ENCODE measurements around the gene LCA5. TPM values are rescaled to one million over a fixed set of nuclear protein-coding genes. Genes with fewer than 3 reads are reported as not detected.
A peak's percentile ranks its signal among the peaks of the same experiment; 100 is the strongest.

The LCA5 gene
- total and polyA plus RNA-seq, 2 donors (not counting 3 experiments of a cell fraction or from before 2014, with no cell fraction given) = 0.57 to 4.2 TPM

GRCh38 chr6:79468116-79468515 is 69.1 kb downstream of the LCA5 start:
- intact Hi-C loops (cut with micrococcal nuclease) (loop anchor here (2.0 to 10.0 kb wide), 4 partner anchors 91 to 2003 kb away; partner anchors contain the start of gene HTR1B), dilution Hi-C loops (cut with MboI; ENCODE audit: extremely low pct_ligation_motif_present, low sequenced_read_pairs) (no loop called here)
- no peaks in the 10 kb centered on the region for H3K79me2 ChIP-seq (ENCODE audit: control insufficient read depth, insufficient read depth, low read length)
- H2AFZ ChIP-seq (ENCODE audit: low read depth, low read length) = peak overlapping the region; percentile 17
- POLR2A ChIA-PET = no interaction called here
- H3K9ac ChIP-seq (replicated peaks; ENCODE audit: extremely low read depth, insufficient read depth, low read length) = no peak overlapping the region
- no peaks in the 10 kb centered on the region for H3K36me3 ChIP-seq (ENCODE audit: control insufficient read depth in 2 of 2, extremely low read depth in 1 of 2, insufficient read depth in 2 of 2, low read length in 2 of 2)
- BruUV-seq (replicated peaks) = no TSS peak
- H3K27ac ChIP-seq (ENCODE audit: insufficient read depth, low read depth, low read length) = no peak overlapping the region
- no peaks in the 10 kb centered on the region for H3K27me3 ChIP-seq (ENCODE audit: control insufficient read depth in 2 of 2, insufficient read depth in 2 of 2, low read length in 2 of 2)
- no peaks in the 10 kb centered on the region for H3K9me3 ChIP-seq (replicated peaks; ENCODE audit: control insufficient read depth, insufficient read depth, low read length)
- DNase-seq (ENCODE audit: low read depth, low spot score) (no peak), FAIRE-seq (no peak)
- H3K4me2 ChIP-seq (ENCODE audit: insufficient read depth, low read length) = no peak overlapping the region
- H3K9me1 ChIP-seq (replicated peaks; ENCODE audit: control insufficient read depth, extremely low read depth, insufficient read depth, low read length) = no peaks in the 10 kb centered on the region
- H4K20me1 ChIP-seq (replicated peaks; ENCODE audit: control insufficient read depth, extremely low read depth, insufficient read depth, low read length) = no peaks in the 10 kb centered on the region
- CTCF ChIA-PET = interaction anchor here (0.9 to 2.3 kb wide), 3 partner anchors 204 to 246 kb away, joined by 3 to 11 read pairs (median 7); no protein-coding TSS in a partner anchor
- H3K4me1 ChIP-seq (ENCODE audit: control insufficient read depth, extremely low read depth, insufficient read depth, low read length) = peaks cover 7% of the 10 kb centered on the region
- H3K4me3 ChIP-seq (replicated peaks in 1 of 3; ENCODE audit: insufficient read depth in 1 of 3, low read depth in 1 of 3, low read length in 3 of 3) = no peak overlapping the region
- no peak for TF ChIP-seq GATA2 (IDR thresholded peaks at IDR 0.05; ENCODE audit: insufficient read depth, insufficient read length, low read depth, low read length)
- TF ChIP-seq FOS (IDR thresholded peaks at IDR 0.05; ENCODE audit: borderline replicate concordance, insufficient read depth, low read length) = no peak
- no peak for TF ChIP-seq EZH2 (IDR thresholded peaks at IDR 0.05; ENCODE audit: borderline replicate concordance, low read depth, low read length, severe bottlenecking)
- TF ChIP-seq, protein P1, sequence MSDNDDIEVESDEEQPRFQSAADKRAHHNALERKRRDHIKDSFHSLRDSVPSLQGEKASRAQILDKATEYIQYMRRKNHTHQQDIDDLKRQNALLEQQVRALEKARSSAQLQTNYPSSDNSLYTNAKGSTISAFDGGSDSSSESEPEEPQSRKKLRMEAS (IDR thresholded peaks at IDR 0.05; ENCODE audit: insufficient read depth, insufficient read length) = no peak
- TF ChIP-seq POLR2A (IDR thresholded peaks at IDR 0.05; ENCODE audit: low read depth, low read length) = no peak
- TF ChIP-seq CTCF (IDR thresholded peaks at IDR 0.05; ENCODE audit: extremely low read depth in 1 of 2, insufficient read depth in 1 of 2, low read depth in 1 of 2, low read length in 2 of 2) = no peak
- TF ChIP-seq POLR2AphosphoS5 (IDR thresholded peaks at IDR 0.05; ENCODE audit: insufficient read depth, low read depth, low read length) = no peak
- TF ChIP-seq JUN (IDR thresholded peaks at IDR 0.05; ENCODE audit: borderline replicate concordance, insufficient read depth, insufficient read length, low read depth) = no peak
- no peak for TF ChIP-seq MYC (IDR thresholded peaks at IDR 0.05; ENCODE audit: low read depth, low read length)

Measured in endothelial cell of umbilical vein (primary cell).